ENCODE measurements around the gene GHR. TPM values are rescaled to one million over a fixed set of nuclear protein-coding genes. Genes with fewer than 3 reads are reported as not detected.

GHR gene
- total RNA-seq, 4 donors from 2014 or later = 0.40 to 11.6 (median 7.6) TPM

DNA sequence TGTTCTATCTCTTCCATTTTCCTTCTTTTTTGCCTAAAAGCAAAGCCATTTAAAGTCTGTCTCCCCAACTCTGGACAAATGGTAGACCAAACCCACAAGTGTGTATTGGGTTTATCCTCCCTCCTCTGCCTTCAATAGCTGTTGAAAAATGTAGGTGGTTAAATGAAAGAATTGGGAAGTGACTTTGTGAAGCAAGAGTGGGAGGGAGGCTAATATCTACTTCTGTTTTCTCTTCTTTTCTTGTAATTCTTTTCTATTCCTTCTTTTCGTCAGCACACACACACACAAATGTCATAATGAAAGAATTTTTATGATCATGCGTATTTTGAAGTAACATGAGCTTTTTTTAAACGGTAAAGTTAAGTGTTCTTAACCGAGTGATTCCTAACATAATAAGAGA, 337.2 kb downstream of the GHR start:
- H3K4me3 ChIP-seq = no peak overlapping the region
- no peak overlapping the region for H3K27ac ChIP-seq
- no peaks in the 10 kb centered on the region for H3K4me1 ChIP-seq
- intact Hi-C loops (cut with DNase I; ENCODE audit: low total_unique reads) = no loop called here
- TF ChIP-seq, protein P1, sequence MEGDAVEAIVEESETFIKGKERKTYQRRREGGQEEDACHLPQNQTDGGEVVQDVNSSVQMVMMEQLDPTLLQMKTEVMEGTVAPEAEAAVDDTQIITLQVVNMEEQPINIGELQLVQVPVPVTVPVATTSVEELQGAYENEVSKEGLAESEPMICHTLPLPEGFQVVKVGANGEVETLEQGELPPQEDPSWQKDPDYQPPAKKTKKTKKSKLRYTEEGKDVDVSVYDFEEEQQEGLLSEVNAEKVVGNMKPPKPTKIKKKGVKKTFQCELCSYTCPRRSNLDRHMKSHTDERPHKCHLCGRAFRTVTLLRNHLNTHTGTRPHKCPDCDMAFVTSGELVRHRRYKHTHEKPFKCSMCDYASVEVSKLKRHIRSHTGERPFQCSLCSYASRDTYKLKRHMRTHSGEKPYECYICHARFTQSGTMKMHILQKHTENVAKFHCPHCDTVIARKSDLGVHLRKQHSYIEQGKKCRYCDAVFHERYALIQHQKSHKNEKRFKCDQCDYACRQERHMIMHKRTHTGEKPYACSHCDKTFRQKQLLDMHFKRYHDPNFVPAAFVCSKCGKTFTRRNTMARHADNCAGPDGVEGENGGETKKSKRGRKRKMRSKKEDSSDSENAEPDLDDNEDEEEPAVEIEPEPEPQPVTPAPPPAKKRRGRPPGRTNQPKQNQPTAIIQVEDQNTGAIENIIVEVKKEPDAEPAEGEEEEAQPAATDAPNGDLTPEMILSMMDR (IDR thresholded peaks at IDR 0.05) = no peak
- TF ChIP-seq POLR2A (IDR thresholded peaks at IDR 0.05) (no peak), POLR2AphosphoS5 (IDR thresholded peaks at IDR 0.05) (no peak), EP300 (IDR thresholded peaks at IDR 0.05; ENCODE audit: low read depth) (no peak)
- in situ Hi-C loops (cut with MboI; ENCODE audit: low pct_ligation_motif_present in 1 of 4, low pct_unique_long_range_greater_than_20kb in 1 of 4, low sequenced_read_pairs in 3 of 4) = loop anchor here in 3 of 4 donors (25.0 kb wide), 3 partner anchors 348 to 898 kb away; partner anchors contain the start of genes OXCT1 (in 2 of the 3) and GHR (in 1 of the 3)
- no peaks in the 10 kb centered on the region for H3K9me3 ChIP-seq
- no peaks in the 10 kb centered on the region for H3K36me3 ChIP-seq
- DNase-seq = no peak
- H3K27me3 ChIP-seq = peaks cover 22% of the 10 kb centered on the region
- WGBS, 2 donors (ENCODE audit: low coverage in 1 of 2) = 71 to 76% methylated on average over 4 of the region's 4 CpGs

DNA sequence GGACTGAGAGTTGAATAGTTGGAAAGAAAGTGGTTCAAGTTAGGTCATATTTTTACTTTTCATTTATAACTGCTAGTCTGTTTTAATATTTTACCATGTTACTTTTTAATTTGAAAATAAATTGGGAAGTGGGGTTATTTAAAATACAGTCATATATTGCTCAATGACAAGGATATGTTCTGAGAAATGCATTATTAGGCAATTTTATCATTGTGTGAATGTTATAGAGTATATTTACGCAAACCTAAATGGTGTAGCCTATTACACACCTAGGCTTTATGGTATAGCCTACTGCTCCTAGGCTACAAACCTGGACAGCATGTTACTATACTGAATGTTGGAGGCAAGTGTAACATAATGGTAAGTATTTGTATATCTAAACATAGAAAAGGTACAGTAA, 338.6 kb downstream of the GHR start:
- 91% methylated on average over 1 of the region's 1 CpG for WGBS, 2 donors (ENCODE audit: low coverage in 1 of 2)
- intact Hi-C loops (cut with DNase I; ENCODE audit: low total_unique reads) = no loop called here
- in situ Hi-C loops (cut with MboI; ENCODE audit: low pct_ligation_motif_present in 1 of 4, low pct_unique_long_range_greater_than_20kb in 1 of 4, low sequenced_read_pairs in 3 of 4) = loop anchor here in 3 of 4 donors (25.0 kb wide), 3 partner anchors 349 to 899 kb away; partner anchors contain the start of genes OXCT1 (in 2 of the 3) and GHR (in 1 of the 3)
- H3K4me3 ChIP-seq = no peak overlapping the region
- DNase-seq = no peak
- H3K4me1 ChIP-seq = no peaks in the 10 kb centered on the region
- H3K36me3 ChIP-seq = no peaks in the 10 kb centered on the region
- TF ChIP-seq, protein P1 (IDR thresholded peaks at IDR 0.05) = no peak
- TF ChIP-seq POLR2AphosphoS5 (IDR thresholded peaks at IDR 0.05) = no peak
- TF ChIP-seq POLR2A (IDR thresholded peaks at IDR 0.05) = no peak
- no peak for TF ChIP-seq EP300 (IDR thresholded peaks at IDR 0.05; ENCODE audit: low read depth)
- no peaks in the 10 kb centered on the region for H3K9me3 ChIP-seq
- no peak overlapping the region for H3K27ac ChIP-seq
- H3K27me3 ChIP-seq = peaks cover 20% of the 10 kb centered on the region

DNA sequence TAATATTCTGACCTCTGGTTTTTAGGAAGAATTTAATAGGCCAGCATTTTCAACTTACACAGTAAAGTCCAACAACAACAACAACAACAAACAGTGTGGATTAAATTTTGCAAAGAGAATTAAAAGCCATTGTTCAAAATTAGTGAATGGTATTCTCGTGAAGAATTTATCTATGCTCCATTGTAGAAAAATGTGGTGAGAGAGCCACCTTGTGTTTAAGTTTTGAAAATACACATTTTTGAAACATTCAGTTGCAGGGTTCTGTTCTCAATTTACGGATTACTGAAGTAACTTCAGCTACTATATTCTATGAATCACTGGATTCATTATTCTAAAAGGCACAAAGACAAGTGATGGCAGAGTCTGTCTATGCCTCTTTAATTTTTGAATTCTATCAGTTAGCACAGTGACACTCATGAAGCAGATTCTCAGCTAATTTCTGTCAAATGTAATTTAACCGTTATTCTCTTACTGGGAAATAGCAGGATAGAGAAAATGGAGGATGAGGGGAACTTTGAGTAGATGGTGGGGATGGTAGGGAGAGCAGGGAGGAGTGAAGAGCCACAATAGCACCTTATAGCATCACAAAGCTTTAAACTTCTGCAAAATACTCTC, 344.4 kb downstream of the GHR start:
- H3K36me3 ChIP-seq = no peaks in the 10 kb centered on the region
- no peak for TF ChIP-seq POLR2AphosphoS5 (IDR thresholded peaks at IDR 0.05)
- TF ChIP-seq, protein P1 (IDR thresholded peaks at IDR 0.05) = peak; percentile 44 to 58 (median 48)
- H3K27ac ChIP-seq = no peak overlapping the region
- no peaks in the 10 kb centered on the region for H3K9me3 ChIP-seq
- peaks cover 0 to 5% (median 0%) of the 10 kb centered on the region in 4 donors for H3K4me1 ChIP-seq
- in situ Hi-C loops (cut with MboI; ENCODE audit: low pct_ligation_motif_present in 1 of 4, low pct_unique_long_range_greater_than_20kb in 1 of 4, low sequenced_read_pairs in 3 of 4) = loop anchor here in 3 of 4 donors (25.0 kb wide), 3 partner anchors 355 to 905 kb away; partner anchors contain the start of genes OXCT1 (in 2 of the 3) and GHR (in 1 of the 3)
- H3K4me3 ChIP-seq = no peak overlapping the region
- H3K27me3 ChIP-seq = peaks cover 5% of the 10 kb centered on the region
- intact Hi-C loops (cut with DNase I; ENCODE audit: low total_unique reads) = loop anchor here (5.0 kb wide), 1 partner anchor 345 kb away; the partner anchor contains the start of gene GHR
- DNase-seq = no peak
- 30 to 36% methylated on average over 3 of the region's 3 CpGs for WGBS, 2 donors (ENCODE audit: low coverage in 1 of 2)

DNA sequence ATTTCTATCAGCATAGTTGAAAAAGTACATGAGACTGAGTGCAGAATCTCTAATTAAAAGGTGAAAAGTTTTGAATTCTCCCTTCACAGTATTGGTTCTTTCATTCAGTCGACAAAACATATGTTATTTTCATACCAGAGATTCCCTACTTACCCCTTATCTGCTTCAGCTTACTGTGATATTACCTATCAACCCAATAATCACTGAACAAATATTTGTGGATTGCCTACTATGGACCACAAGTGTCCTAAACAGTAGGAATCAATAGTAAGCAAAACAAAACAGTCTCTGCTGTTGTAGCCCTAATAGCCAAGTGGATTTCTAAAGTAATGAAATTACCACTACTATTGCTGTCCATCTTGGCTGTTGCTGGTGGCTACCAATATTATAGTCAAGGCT, 344.9 kb downstream of the GHR start:
- no peaks in the 10 kb centered on the region for H3K36me3 ChIP-seq
- H3K27ac ChIP-seq = no peak overlapping the region
- intact Hi-C loops (cut with DNase I; ENCODE audit: low total_unique reads) = loop anchor here (5.0 kb wide), 1 partner anchor 346 kb away; the partner anchor contains the start of gene GHR
- 22 to 24% methylated on average over 1 of the region's 1 CpG for WGBS, 2 donors (ENCODE audit: low coverage in 1 of 2)
- TF ChIP-seq, protein P1 (IDR thresholded peaks at IDR 0.05) = no peak
- TF ChIP-seq POLR2AphosphoS5 (IDR thresholded peaks at IDR 0.05) (no peak), POLR2A (IDR thresholded peaks at IDR 0.05) (no peak), EP300 (IDR thresholded peaks at IDR 0.05; ENCODE audit: low read depth) (no peak)
- in situ Hi-C loops (cut with MboI; ENCODE audit: low pct_ligation_motif_present in 1 of 4, low pct_unique_long_range_greater_than_20kb in 1 of 4, low sequenced_read_pairs in 3 of 4) = loop anchor here in 3 of 4 donors (25.0 kb wide), 3 partner anchors 356 to 906 kb away; partner anchors contain the start of genes OXCT1 (in 2 of the 3) and GHR (in 1 of the 3)
- H3K27me3 ChIP-seq = peaks cover 5% of the 10 kb centered on the region
- H3K4me3 ChIP-seq = no peak overlapping the region
- H3K4me1 ChIP-seq = peaks cover 0 to 7% (median 0%) of the 10 kb centered on the region in 4 donors
- H3K9me3 ChIP-seq = no peaks in the 10 kb centered on the region
- no peak for DNase-seq
